ENCODE measurements around the gene ZNF423. TPM values are rescaled to one million over a fixed set of nuclear protein-coding genes. Genes with fewer than 3 reads are reported as not detected.

ZNF423 gene
- polyA plus RNA-seq, 1 of the 3 experiments (the other 2 are of a cell fraction), result 1.2 TPM

GRCh38 chr16:49443576-49443975 is 412.3 kb downstream of the ZNF423 start:
- no peak for DNase-seq
- Histone ChIP-seq H3K36me3 (replicated peaks in 1 of 2; ENCODE audit: control insufficient read depth in 1 of 2, insufficient read depth in 2 of 2, low read length in 1 of 2) (no peaks in the 10 kb centered on the region), H2AFZ (ENCODE audit: low read depth) (no peak overlapping the region), H3K27ac (ENCODE audit: low read depth in 2 of 2, low read length in 1 of 2) (no peak overlapping the region), H3K4me2 (no peak overlapping the region), H4K20me1 (ENCODE audit: insufficient read depth) (no peaks in the 10 kb centered on the region), H3F3A (replicated peaks; ENCODE audit: insufficient read depth) (no peaks in the 10 kb centered on the region), H3K9ac (no peak overlapping the region), H3K9me3 (no peaks in the 10 kb centered on the region), H3K9me2 (no peaks in the 10 kb centered on the region), H3K79me2 (ENCODE audit: insufficient read depth) (no peaks in the 10 kb centered on the region), H3K27me3 (ENCODE audit: insufficient read depth) (no peaks in the 10 kb centered on the region), H3K4me1 (ENCODE audit: control insufficient read depth in 1 of 2, insufficient read depth in 2 of 2, low read depth in 1 of 2, low read length in 1 of 2) (no peaks in the 10 kb centered on the region; a peak in 1 of 4 replicates), H3K4me3 (ENCODE audit: low read depth in 2 of 2, low read length in 1 of 2) (no peak overlapping the region)
- ChIA-PET POLR2A (no interaction called here), CTCF (interaction anchor here (0.7 kb wide), 1 partner anchor 478 kb away, joined by 3 read pairs; no protein-coding TSS in a partner anchor)
- WGBS (ENCODE audit: low lambda C conversion rate), result 52% methylated on average over 9 of the region's 9 CpGs
- TF ChIP-seq SIN3A (IDR thresholded peaks at IDR 0.05; ENCODE audit: borderline replicate concordance, low read depth, low read length) (no peak), GABPA (IDR thresholded peaks at IDR 0.05; ENCODE audit: low read depth) (no peak), YY1 (IDR thresholded peaks at IDR 0.05; ENCODE audit: low read depth) (no peak), PBX3 (IDR thresholded peaks at IDR 0.05) (no peak), RCOR1 (IDR thresholded peaks at IDR 0.05; ENCODE audit: low read length) (no peak), USF2 (IDR thresholded peaks at IDR 0.05; ENCODE audit: borderline replicate concordance, low read depth, low read length) (no peak), USF1 (IDR thresholded peaks at IDR 0.05; ENCODE audit: borderline replicate concordance, low read depth) (no peak), TAF1 (IDR thresholded peaks at IDR 0.05; ENCODE audit: borderline replicate concordance, low read depth, low read length) (no peak), ELF1 (IDR thresholded peaks at IDR 0.05) (no peak), FOSL2 (IDR thresholded peaks at IDR 0.05; ENCODE audit: borderline replicate concordance, low read depth) (no peak), CTCF (IDR thresholded peaks at IDR 0.05) (no peak), REST (IDR thresholded peaks at IDR 0.05; ENCODE audit: low read depth, low read length) (no peak), NFIC (IDR thresholded peaks at IDR 0.05; ENCODE audit: borderline replicate concordance) (no peak), NRF1 (IDR thresholded peaks at IDR 0.05; ENCODE audit: low read depth, low read length) (no peak), TCF12 (IDR thresholded peaks at IDR 0.05) (no peak), EP300 (IDR thresholded peaks at IDR 0.05; ENCODE audit: borderline replicate concordance in 1 of 2, low read depth in 1 of 2, low read length in 1 of 2) (no peak), CHD2 (IDR thresholded peaks at IDR 0.05; ENCODE audit: low read length, partially characterized antibody) (no peak), FOXJ3 (CRISPR knock-in tag; IDR thresholded peaks at IDR 0.05) (no peak), RXRA (IDR thresholded peaks at IDR 0.05; ENCODE audit: borderline replicate concordance, low read depth) (no peak)
